H1 (cell line): ENCODE results near the gene BOLA3. TPM values are rescaled to one million over a fixed set of nuclear protein-coding genes. Genes with fewer than 3 reads are reported as not detected.

Experiments
- CHD1 ChIP-seq: IDR thresholded peaks from 2 replicates; pipeline ENCODE4 v1.6.1; 2012; ENCODE audit warnings: low read depth, low read length, improper control_type of control experiment
- FOSL1 ChIP-seq: IDR thresholded peaks from 2 replicates; pipeline ENCODE4 v1.6.1; 2011; ENCODE audit warnings: mild to moderate bottlenecking, low read depth, low read length, moderate library complexity; ENCODE audit not compliant: insufficient read depth
- POLR2AphosphoS5 ChIP-seq: IDR thresholded peaks from 2 replicates; pipeline ENCODE4 v1.6.1; 2011; ENCODE audit warnings: low read depth, low read length
- SP4 ChIP-seq: IDR thresholded peaks from 2 replicates; pipeline ENCODE4 v1.6.1; 2012; ENCODE audit warnings: low read length, inconsistent platforms
- polyA plus RNA-seq, 7 experiments: library from polyadenylated mRNA; depleted of rRNA in 3 of 7; stranded (reverse) in 5 of 7; unstranded in 2 of 7; fragments of >200 nt in 5 of 7; fragments of 200-250 nt in 2 of 7; gene quantifications; 1 replicate in 5 of 7; 2 replicates in 1 of 7; 4 replicates in 1 of 7; pipeline versions ENCODE4 v1.2.1 to v1.2.3, GENCODE V29; 2011 to 2013; ENCODE audit warnings: missing spikeins in 2 of 7, mixed read lengths in 2 of 7
- total RNA-seq: library from RNA; stranded (reverse); fragmentation: NEBNext Ultra II Directional; extraction: Animal tissue kit (Norgen Biotek cat#: 25700); gene quantifications from 2 replicates; pipeline ENCODE4 v1.2.1, GENCODE V29; 2021

BOLA3 gene
- total and polyA plus RNA-seq, 2 of the 8 experiments (the other 6 are each of a cell fraction or from before 2014, with no cell fraction given), result 46.1 to 67.3 TPM

DNA sequence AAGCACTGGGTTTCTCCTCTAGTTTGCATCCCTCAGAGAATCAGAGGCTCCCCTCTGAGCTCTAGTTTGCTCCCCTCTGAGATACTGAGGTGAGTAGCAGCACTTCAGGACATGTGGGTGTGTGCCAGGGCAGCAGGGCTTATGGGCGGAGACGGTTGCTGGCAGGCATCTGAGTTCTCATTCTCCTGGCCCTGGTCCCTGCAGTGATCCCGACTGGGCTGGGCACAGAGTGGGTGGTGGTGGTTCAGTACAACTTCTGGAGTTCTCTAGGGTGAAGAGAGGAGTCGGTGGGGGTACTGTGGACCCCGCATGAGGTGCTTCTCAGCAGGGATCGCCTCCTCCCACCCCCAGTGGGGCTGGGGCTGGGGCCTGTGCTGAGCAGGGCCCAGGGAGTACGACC, 47.9 kb downstream of the BOLA3 start (continued):
- no peak for TF ChIP-seq SP4
- TF ChIP-seq FOSL1, result no peak
- TF ChIP-seq POLR2AphosphoS5, result no peak
- no peak for TF ChIP-seq CHD1
